HEK293 (cell line): ENCODE results near the gene REC114.

Source experiments
- CTCF ChIA-PET: fragments of 350-600 bp; formaldehyde crosslinking; extraction: SDS; loops from one replicate; lab custom pipeline; 2021; ENCODE audit warnings: antibody characterized with exemption; lab: Yijun Ruan, JAX
- POLR2A ChIA-PET: fragments of 300-600 bp; formaldehyde crosslinking; extraction: SDS; loops from one replicate; lab custom pipeline; 2020; ENCODE audit warnings: antibody characterized with exemption, inconsistent platforms; lab: Yijun Ruan, JAX
- H3K27ac ChIP-seq: fragments of 200-500 bp; sonication (Bioruptor generic); 2 replicates; pipeline ENCODE4 v1.5.1; 2014; ENCODE audit warnings: low read depth, low read length, control low read depth, inconsistent platforms; ENCODE audit errors: extremely low read depth
- H3K36me3 ChIP-seq, 2 experiments: fragments of 200-500 bp in 1 of 2; sonication (Bioruptor generic) in 1 of 2; 1 replicate in 1 of 2; 2 replicates in 1 of 2; pipeline ENCODE4 v1.5.1; 2014 to 2017; ENCODE audit warnings: inconsistent platforms in 2 of 2, low read length in 2 of 2; ENCODE audit not compliant: control insufficient read depth in 2 of 2, insufficient read depth in 1 of 2
- H3K4me1 ChIP-seq: fragments of 200-500 bp; sonication (Bioruptor generic); 2 replicates; pipeline ENCODE4 v1.5.1; 2014; ENCODE audit warnings: mild to moderate bottlenecking, low read length, inconsistent platforms; ENCODE audit not compliant: control insufficient read depth, insufficient read depth
- H3K4me3 ChIP-seq: 2 replicates; pipeline ENCODE4 v1.5.1; 2011; ENCODE audit warnings: low read depth, mild to moderate bottlenecking, control low read depth, low read length, moderate library complexity
- H3K9me3 ChIP-seq: fragments of 200-500 bp; sonication (Bioruptor generic); 2 replicates; pipeline ENCODE4 v1.5.1; 2014; ENCODE audit warnings: low read depth, low read length, inconsistent platforms; ENCODE audit not compliant: control insufficient read depth, insufficient read depth
- BCL11A ChIP-seq: fragments of 450-650 bp; formaldehyde crosslinking; IDR thresholded peaks from 2 replicates; pipeline ENCODE4 v1.5.1; 2016; ENCODE audit warnings: low read depth, missing biosample characterization, missing genetic modification characterization
- BCL11B ChIP-seq: fragments of 450-650 bp; formaldehyde crosslinking; IDR thresholded peaks from 2 replicates; pipeline ENCODE4 v1.5.1; 2016; ENCODE audit warnings: low read depth, missing biosample characterization, missing genetic modification characterization
- GFI1B ChIP-seq: fragments of 450-650 bp; formaldehyde crosslinking; IDR thresholded peaks from 2 replicates; pipeline ENCODE4 v1.5.1; 2016; ENCODE audit warnings: missing biosample characterization, missing genetic modification characterization
- INSM2 ChIP-seq: fragments of 450-650 bp; formaldehyde crosslinking; IDR thresholded peaks from 2 replicates; pipeline ENCODE4 v1.5.1; 2016; ENCODE audit warnings: missing biosample characterization, missing genetic modification characterization
- ZBTB10 ChIP-seq: fragments of 450-650 bp; formaldehyde crosslinking; IDR thresholded peaks from 2 replicates; pipeline ENCODE4 v1.5.1; 2016; ENCODE audit warnings: missing biosample characterization, missing genetic modification characterization
- ZBTB17 ChIP-seq: fragments of 450-650 bp; formaldehyde crosslinking; IDR thresholded peaks from 2 replicates; pipeline ENCODE4 v1.5.1; 2016; ENCODE audit warnings: missing biosample characterization, missing genetic modification characterization
- ZBTB8A ChIP-seq: fragments of 450-650 bp; formaldehyde crosslinking; IDR thresholded peaks from 2 replicates; pipeline ENCODE4 v1.5.1; 2016; ENCODE audit warnings: missing biosample characterization, missing genetic modification characterization
- ZFHX2 ChIP-seq: fragments of 450-650 bp; formaldehyde crosslinking; conservative IDR thresholded peaks from 2 replicates; pipeline ENCODE4 v1.5.1; 2016; ENCODE audit warnings: missing biosample characterization, missing genetic modification characterization
- ZFP41 ChIP-seq: fragments of 450-650 bp; formaldehyde crosslinking; IDR thresholded peaks from 2 replicates; pipeline ENCODE4 v1.5.1; 2016; ENCODE audit warnings: missing biosample characterization, missing genetic modification characterization, borderline replicate concordance
- ZNF148 ChIP-seq: fragments of 450-650 bp; formaldehyde crosslinking; IDR thresholded peaks from 2 replicates; pipeline ENCODE4 v1.5.0; 2017; ENCODE audit warnings: missing biosample characterization, missing genetic modification characterization, borderline replicate concordance
- ZNF23 ChIP-seq: fragments of 450-650 bp; formaldehyde crosslinking; IDR thresholded peaks from 2 replicates; pipeline ENCODE4 v1.5.1; 2016; ENCODE audit warnings: missing biosample characterization, missing genetic modification characterization, borderline replicate concordance
- ZNF362 ChIP-seq: fragments of 450-650 bp; formaldehyde crosslinking; IDR thresholded peaks from 2 replicates; pipeline ENCODE4 v1.5.1; 2016; ENCODE audit warnings: missing biosample characterization, missing genetic modification characterization
- ZNF433 ChIP-seq: fragments of 450-650 bp; formaldehyde crosslinking; IDR thresholded peaks from 2 replicates; pipeline ENCODE4 v1.5.1; 2016; ENCODE audit warnings: missing biosample characterization, missing genetic modification characterization, low read depth
- ZNF626 ChIP-seq: fragments of 450-650 bp; sonication (Bioruptor Pico); formaldehyde crosslinking; IDR thresholded peaks from 2 replicates; pipeline ENCODE4 v1.5.1; 2018; ENCODE audit warnings: missing biosample characterization, missing genetic modification characterization, inconsistent platforms
- ZXDB ChIP-seq: fragments of 450-650 bp; formaldehyde crosslinking; IDR thresholded peaks from 2 replicates; pipeline ENCODE4 v1.5.1; 2016; ENCODE audit warnings: missing biosample characterization, missing genetic modification characterization

The REC114 gene

GRCh38 chr15:73583544-73583943 lies 140.6 kb downstream of the REC114 start:
- TF ChIP-seq ZNF23 (tag by site-specific recombination), result no peak
- no peak for TF ChIP-seq ZNF148 (tag by site-specific recombination)
- TF ChIP-seq ZFP41, result no peak
- TF ChIP-seq ZBTB10 (tag by site-specific recombination), result no peak
- TF ChIP-seq ZNF433, result no peak
- TF ChIP-seq ZBTB17 (tag by site-specific recombination), result no peak
- no peak for TF ChIP-seq BCL11B (tag by site-specific recombination)
- no peak for TF ChIP-seq ZNF626 (tag by site-specific recombination)
- H3K36me3 ChIP-seq, result peaks cover 28 to 78% of the 10 kb centered on the region in 2 experiments
- no peak overlapping the region for H3K27ac ChIP-seq
- ChIA-PET CTCF (interaction anchor here (0.8 to 2.3 kb wide), 3 partner anchors 52 to 122 kb away, joined by 3 to 22 read pairs (median 4); no protein-coding TSS in a partner anchor), POLR2A (no interaction called here)
- no peak overlapping the region for H3K4me3 ChIP-seq
- no peaks in the 10 kb centered on the region for H3K4me1 ChIP-seq
- H3K9me3 ChIP-seq, result no peaks in the 10 kb centered on the region

- POLR2A ChIA-PET, result no interaction called here
- Histone ChIP-seq H3K27ac (no peak overlapping the region), H3K9me3 (no peaks in the 10 kb centered on the region), H3K36me3 (peaks cover 31 to 84% of the 10 kb centered on the region in 2 experiments), H3K4me1 (no peaks in the 10 kb centered on the region), H3K4me3 (no peak overlapping the region)
- TF ChIP-seq ZFHX2, result no peak
- TF ChIP-seq ZXDB (tag by site-specific recombination), result no peak
- TF ChIP-seq ZNF362 (tag by site-specific recombination), result no peak
- no peak for TF ChIP-seq GFI1B (tag by site-specific recombination)
- TF ChIP-seq ZBTB8A (tag by site-specific recombination), result no peak
- TF ChIP-seq BCL11A (tag by site-specific recombination), result no peak
- no peak for TF ChIP-seq INSM2 (tag by site-specific recombination)
- CTCF ChIA-PET, result interaction anchor here (1.6 kb wide), 1 partner anchor 25 kb away, joined by 3 read pairs; no protein-coding TSS in a partner anchor
These were observed 141.9 kb downstream of the REC114 start for GRCh38 chr15:73584699-73585420.
